ENCODE measurements around the gene C1QB. TPM values are rescaled to one million over a fixed set of nuclear protein-coding genes. Genes with fewer than 3 reads are reported as not detected.

C1QB gene
- total and polyA plus RNA-seq, 9 of the 15 experiments (the other 6 are each of a cell fraction or from before 2014, with no cell fraction given): 0.55 TPM; not detected in 8

DNA sequence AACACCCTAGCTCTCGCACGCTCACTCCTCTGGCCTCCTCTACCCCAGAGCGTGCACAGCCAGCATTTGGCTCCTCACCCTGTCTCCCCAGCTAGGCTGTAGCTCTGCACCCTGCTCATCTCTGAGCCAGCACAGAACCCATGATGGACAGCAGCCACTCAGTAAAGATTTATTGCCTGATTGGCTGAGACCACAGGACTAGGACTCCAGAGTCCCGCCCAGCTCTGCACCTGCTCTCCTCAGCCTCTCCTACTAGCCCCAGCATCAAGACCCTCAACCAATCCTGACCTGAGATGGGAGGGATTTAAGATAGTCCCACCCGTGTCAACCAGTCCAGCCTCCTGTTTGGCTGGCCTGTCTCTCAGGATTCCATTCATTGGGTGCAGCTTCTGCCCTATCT, 9.3 kb downstream of the C1QB start (continued):
- TF ChIP-seq ZNF121 (CRISPR knock-in tag; conservative IDR thresholded peaks at IDR 0.05) (peak; percentile 54; the same call in 1 of the 2 replicates), STAG1 (CRISPR knock-in tag; IDR thresholded peaks at IDR 0.05; ENCODE audit: borderline replicate concordance) (no peak), RBFOX2 (IDR thresholded peaks at IDR 0.05; ENCODE audit: low read depth, low read length) (no peak), FOS (IDR thresholded peaks at IDR 0.05; ENCODE audit: extremely low read depth, insufficient read length) (peak; percentile 59), ZZZ3 (IDR thresholded peaks at IDR 0.05) (no peak), ZNF77 (CRISPR knock-in tag; IDR thresholded peaks at IDR 0.05) (no peak), KDM2B (CRISPR knock-in tag; IDR thresholded peaks at IDR 0.05) (no peak), SAP30 (IDR thresholded peaks at IDR 0.05; ENCODE audit: borderline replicate concordance, insufficient read depth, low read depth, low read length, poor library complexity, severe bottlenecking) (no peak), MEIS2 (IDR thresholded peaks at IDR 0.05; ENCODE audit: partially characterized antibody) (peak; percentile 79), MECOM (CRISPR knock-in tag; IDR thresholded peaks at IDR 0.05) (no peak)
- TF ChIP-seq, protein P1, sequence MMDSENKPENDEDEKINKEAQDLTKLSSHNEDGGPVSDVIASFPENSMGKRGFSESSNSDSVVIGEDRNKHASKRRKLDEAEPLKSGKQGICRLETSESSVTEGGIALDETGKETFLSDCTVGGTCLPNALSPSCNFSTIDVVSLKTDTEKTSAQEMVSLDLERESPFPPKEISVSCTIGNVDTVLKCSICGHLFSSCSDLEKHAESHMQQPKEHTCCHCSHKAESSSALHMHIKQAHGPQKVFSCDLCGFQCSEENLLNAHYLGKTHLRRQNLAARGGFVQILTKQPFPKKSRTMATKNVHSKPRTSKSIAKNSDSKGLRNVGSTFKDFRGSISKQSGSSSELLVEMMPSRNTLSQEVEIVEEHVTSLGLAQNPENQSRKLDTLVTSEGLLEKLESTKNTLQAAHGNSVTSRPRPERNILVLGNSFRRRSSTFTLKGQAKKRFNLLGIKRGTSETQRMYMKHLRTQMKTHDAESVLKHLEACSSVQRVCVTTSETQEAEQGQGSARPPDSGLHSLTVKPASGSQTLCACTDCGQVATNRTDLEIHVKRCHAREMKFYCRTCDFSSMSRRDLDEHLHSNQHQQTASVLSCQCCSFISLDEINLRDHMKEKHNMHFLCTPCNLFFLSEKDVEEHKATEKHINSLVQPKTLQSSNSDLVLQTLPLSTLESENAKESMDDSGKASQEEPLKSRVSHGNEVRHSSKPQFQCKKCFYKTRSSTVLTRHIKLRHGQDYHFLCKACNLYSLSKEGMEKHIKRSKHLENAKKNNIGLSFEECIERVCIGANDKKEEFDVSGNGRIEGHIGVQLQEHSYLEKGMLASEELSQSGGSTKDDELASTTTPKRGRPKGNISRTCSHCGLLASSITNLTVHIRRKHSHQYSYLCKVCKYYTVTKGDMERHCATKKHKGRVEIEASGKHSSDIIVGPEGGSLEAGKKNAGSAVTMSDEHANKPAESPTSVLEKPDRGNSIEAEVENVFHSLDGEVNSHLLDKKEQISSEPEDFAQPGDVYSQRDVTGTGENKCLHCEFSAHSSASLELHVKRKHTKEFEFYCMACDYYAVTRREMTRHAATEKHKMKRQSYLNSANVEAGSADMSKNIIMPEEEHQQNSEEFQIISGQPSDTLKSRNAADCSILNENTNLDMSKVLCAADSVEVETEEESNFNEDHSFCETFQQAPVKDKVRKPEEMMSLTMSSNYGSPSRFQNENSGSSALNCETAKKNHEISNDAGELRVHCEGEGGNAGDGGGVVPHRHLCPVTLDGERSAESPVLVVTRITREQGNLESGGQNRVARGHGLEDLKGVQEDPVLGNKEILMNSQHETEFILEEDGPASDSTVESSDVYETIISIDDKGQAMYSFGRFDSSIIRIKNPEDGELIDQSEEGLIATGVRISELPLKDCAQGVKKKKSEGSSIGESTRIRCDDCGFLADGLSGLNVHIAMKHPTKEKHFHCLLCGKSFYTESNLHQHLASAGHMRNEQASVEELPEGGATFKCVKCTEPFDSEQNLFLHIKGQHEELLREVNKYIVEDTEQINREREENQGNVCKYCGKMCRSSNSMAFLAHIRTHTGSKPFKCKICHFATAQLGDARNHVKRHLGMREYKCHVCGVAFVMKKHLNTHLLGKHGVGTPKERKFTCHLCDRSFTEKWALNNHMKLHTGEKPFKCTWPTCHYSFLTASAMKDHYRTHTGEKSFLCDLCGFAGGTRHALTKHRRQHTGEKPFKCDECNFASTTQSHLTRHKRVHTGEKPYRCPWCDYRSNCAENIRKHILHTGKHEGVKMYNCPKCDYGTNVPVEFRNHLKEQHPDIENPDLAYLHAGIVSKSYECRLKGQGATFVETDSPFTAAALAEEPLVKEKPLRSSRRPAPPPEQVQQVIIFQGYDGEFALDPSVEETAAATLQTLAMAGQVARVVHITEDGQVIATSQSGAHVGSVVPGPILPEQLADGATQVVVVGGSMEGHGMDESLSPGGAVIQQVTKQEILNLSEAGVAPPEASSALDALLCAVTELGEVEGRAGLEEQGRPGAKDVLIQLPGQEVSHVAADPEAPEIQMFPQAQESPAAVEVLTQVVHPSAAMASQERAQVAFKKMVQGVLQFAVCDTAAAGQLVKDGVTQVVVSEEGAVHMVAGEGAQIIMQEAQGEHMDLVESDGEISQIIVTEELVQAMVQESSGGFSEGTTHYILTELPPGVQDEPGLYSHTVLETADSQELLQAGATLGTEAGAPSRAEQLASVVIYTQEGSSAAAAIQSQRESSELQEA (IDR thresholded peaks at IDR 0.05; ENCODE audit: low read depth): no peak
- TF ChIP-seq, protein P2, sequence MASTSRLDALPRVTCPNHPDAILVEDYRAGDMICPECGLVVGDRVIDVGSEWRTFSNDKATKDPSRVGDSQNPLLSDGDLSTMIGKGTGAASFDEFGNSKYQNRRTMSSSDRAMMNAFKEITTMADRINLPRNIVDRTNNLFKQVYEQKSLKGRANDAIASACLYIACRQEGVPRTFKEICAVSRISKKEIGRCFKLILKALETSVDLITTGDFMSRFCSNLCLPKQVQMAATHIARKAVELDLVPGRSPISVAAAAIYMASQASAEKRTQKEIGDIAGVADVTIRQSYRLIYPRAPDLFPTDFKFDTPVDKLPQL (IDR thresholded peaks at IDR 0.05; ENCODE audit: extremely low read depth, insufficient read length): no peak
- TF ChIP-seq, protein P3, sequence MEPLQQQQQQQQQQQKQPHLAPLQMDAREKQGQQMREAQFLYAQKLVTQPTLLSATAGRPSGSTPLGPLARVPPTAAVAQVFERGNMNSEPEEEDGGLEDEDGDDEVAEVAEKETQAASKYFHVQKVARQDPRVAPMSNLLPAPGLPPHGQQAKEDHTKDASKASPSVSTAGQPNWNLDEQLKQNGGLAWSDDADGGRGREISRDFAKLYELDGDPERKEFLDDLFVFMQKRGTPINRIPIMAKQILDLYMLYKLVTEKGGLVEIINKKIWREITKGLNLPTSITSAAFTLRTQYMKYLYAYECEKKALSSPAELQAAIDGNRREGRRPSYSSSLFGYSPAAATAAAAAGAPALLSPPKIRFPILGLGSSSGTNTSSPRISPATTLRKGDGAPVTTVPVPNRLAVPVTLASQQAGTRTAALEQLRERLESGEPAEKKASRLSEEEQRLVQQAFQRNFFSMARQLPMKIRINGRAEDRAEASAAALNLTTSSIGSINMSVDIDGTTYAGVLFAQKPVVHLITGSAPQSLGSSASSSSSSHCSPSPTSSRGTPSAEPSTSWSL (CRISPR knock-in tag; IDR thresholded peaks at IDR 0.05; ENCODE audit: borderline replicate concordance): no peak
- TF ChIP-seq, protein P4, sequence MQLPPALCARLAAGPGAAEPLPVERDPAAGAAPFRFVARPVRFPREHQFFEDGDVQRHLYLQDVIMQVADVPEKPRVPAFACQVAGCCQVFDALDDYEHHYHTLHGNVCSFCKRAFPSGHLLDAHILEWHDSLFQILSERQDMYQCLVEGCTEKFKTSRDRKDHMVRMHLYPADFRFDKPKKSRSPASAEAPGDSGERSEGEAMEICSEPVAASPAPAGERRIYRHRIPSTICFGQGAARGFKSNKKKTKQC (CRISPR knock-in tag; IDR thresholded peaks at IDR 0.05): no peak
- TF ChIP-seq, protein P5, sequence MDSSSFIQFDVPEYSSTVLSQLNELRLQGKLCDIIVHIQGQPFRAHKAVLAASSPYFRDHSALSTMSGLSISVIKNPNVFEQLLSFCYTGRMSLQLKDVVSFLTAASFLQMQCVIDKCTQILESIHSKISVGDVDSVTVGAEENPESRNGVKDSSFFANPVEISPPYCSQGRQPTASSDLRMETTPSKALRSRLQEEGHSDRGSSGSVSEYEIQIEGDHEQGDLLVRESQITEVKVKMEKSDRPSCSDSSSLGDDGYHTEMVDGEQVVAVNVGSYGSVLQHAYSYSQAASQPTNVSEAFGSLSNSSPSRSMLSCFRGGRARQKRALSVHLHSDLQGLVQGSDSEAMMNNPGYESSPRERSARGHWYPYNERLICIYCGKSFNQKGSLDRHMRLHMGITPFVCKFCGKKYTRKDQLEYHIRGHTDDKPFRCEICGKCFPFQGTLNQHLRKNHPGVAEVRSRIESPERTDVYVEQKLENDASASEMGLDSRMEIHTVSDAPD (CRISPR knock-in tag; IDR thresholded peaks at IDR 0.05): no peak

All from K562 (cell line).